Lower leg skin (tissue), 3 donors: ENCODE results near the gene SPHK2.

Experiments
- POLR2A ChIP-seq, 2 donors: fragments of 450-650 bp; IDR thresholded peaks; one replicate each; pipeline ENCODE4 v1.6.1; 2016 to 2017; ENCODE audit warnings: antibody characterized with exemption in 2 of 2, mild to moderate bottlenecking in 1 of 2, moderate library complexity in 1 of 2
- TF ChIP-seq, protein P1 (sequence below), 3 donors: fragments of 450-650 bp; IDR thresholded peaks; one replicate each; pipeline ENCODE4 v1.5.1; 2016; ENCODE audit warnings: antibody characterized with exemption in 3 of 3, mild to moderate bottlenecking in 3 of 3, moderate library complexity in 2 of 3

DNA sequence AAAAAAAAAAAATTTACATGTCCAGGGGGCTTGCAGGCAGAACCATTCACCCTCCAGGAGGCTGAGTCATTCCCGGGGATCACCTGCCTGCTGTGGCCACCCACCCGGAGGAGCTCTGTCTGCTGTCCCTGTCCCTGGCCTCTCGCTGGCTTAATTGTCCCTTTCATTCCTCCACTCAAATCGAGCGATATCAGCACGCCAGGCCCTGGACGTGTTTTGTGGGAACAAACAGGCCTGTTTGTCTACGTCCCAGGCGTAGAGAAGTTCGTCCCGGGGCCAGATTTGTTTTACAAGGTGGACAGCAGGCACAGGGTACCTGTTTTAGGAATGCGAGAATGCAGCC, 46.2 kb upstream of the SPHK2 start:
- TF ChIP-seq POLR2A (IDR thresholded peaks at IDR 0.05): no peak
- TF ChIP-seq, protein P1, sequence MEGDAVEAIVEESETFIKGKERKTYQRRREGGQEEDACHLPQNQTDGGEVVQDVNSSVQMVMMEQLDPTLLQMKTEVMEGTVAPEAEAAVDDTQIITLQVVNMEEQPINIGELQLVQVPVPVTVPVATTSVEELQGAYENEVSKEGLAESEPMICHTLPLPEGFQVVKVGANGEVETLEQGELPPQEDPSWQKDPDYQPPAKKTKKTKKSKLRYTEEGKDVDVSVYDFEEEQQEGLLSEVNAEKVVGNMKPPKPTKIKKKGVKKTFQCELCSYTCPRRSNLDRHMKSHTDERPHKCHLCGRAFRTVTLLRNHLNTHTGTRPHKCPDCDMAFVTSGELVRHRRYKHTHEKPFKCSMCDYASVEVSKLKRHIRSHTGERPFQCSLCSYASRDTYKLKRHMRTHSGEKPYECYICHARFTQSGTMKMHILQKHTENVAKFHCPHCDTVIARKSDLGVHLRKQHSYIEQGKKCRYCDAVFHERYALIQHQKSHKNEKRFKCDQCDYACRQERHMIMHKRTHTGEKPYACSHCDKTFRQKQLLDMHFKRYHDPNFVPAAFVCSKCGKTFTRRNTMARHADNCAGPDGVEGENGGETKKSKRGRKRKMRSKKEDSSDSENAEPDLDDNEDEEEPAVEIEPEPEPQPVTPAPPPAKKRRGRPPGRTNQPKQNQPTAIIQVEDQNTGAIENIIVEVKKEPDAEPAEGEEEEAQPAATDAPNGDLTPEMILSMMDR (IDR thresholded peaks at IDR 0.05): no peak
